ENCODE data around the gene SFXN2.

Gene SFXN2

DNA sequence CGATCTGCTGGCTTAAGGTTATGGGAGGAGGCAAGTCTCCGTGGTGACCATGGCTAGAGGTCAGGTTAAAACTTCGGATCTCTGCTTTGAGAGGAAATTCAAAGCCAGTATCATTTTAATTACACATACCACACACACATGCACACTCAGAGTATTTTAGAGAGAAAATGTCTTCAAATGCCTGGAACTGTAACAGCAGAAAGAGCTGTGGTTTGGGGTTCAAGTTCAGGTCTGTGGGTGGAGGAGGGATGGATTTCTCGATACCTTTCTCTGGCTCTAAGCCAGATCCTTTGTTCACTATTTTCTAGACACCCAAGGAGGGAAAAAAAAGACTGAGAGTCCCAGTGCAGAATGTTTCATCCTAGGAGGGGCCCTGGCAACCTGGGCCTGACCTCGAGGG lies 32.7 kb upstream of the SFXN2 start:
- H3K27me3 ChIP-seq (ENCODE audit: insufficient read depth, poor library complexity, severe bottlenecking), result no peaks in the 10 kb centered on the region
- H3K27ac ChIP-seq (replicated peaks), result no peak overlapping the region
- TF ChIP-seq POLR2AphosphoS5 (IDR thresholded peaks at IDR 0.05; ENCODE audit: low read depth) (no peak), GABPA (IDR thresholded peaks at IDR 0.05; ENCODE audit: low read depth) (no peak)
- no peak overlapping the region for H3K4me3 ChIP-seq (replicated peaks; ENCODE audit: insufficient read depth, low read length)
- DNase-seq (ENCODE audit: low read depth in 1 of 2, low spot score in 1 of 2), result no peak

DNA sequence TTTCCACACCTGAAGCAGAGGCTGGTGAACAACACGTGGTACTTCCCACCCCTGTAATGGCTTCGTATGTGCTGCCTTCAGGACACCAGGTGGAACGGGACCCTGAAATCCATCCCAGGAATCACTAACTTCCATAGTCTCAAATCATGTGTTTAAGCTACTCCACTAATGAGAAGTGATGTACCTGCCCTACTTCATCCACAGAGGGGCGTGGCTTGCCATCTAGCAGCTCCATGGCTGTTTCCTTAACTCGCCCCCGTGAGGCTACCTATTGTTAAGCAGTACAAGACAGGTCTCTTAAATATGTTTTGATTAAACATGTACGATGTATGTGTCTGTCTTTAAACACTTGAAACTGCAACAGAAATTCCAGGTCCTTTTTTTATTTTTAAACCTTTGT lies 32.0 kb upstream of the SFXN2 start:
- TF ChIP-seq SPI1 (IDR thresholded peaks at IDR 0.05; ENCODE audit: borderline replicate concordance, low read depth), result no peak
- TF ChIP-seq, protein P1, sequence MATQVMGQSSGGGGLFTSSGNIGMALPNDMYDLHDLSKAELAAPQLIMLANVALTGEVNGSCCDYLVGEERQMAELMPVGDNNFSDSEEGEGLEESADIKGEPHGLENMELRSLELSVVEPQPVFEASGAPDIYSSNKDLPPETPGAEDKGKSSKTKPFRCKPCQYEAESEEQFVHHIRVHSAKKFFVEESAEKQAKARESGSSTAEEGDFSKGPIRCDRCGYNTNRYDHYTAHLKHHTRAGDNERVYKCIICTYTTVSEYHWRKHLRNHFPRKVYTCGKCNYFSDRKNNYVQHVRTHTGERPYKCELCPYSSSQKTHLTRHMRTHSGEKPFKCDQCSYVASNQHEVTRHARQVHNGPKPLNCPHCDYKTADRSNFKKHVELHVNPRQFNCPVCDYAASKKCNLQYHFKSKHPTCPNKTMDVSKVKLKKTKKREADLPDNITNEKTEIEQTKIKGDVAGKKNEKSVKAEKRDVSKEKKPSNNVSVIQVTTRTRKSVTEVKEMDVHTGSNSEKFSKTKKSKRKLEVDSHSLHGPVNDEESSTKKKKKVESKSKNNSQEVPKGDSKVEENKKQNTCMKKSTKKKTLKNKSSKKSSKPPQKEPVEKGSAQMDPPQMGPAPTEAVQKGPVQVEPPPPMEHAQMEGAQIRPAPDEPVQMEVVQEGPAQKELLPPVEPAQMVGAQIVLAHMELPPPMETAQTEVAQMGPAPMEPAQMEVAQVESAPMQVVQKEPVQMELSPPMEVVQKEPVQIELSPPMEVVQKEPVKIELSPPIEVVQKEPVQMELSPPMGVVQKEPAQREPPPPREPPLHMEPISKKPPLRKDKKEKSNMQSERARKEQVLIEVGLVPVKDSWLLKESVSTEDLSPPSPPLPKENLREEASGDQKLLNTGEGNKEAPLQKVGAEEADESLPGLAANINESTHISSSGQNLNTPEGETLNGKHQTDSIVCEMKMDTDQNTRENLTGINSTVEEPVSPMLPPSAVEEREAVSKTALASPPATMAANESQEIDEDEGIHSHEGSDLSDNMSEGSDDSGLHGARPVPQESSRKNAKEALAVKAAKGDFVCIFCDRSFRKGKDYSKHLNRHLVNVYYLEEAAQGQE (IDR thresholded peaks at IDR 0.05; ENCODE audit: insufficient replicate concordance, low read depth), result no peak
- TF ChIP-seq POLR2AphosphoS5 (IDR thresholded peaks at IDR 0.05; ENCODE audit: low read depth), result no peak
- TF ChIP-seq, protein P2, sequence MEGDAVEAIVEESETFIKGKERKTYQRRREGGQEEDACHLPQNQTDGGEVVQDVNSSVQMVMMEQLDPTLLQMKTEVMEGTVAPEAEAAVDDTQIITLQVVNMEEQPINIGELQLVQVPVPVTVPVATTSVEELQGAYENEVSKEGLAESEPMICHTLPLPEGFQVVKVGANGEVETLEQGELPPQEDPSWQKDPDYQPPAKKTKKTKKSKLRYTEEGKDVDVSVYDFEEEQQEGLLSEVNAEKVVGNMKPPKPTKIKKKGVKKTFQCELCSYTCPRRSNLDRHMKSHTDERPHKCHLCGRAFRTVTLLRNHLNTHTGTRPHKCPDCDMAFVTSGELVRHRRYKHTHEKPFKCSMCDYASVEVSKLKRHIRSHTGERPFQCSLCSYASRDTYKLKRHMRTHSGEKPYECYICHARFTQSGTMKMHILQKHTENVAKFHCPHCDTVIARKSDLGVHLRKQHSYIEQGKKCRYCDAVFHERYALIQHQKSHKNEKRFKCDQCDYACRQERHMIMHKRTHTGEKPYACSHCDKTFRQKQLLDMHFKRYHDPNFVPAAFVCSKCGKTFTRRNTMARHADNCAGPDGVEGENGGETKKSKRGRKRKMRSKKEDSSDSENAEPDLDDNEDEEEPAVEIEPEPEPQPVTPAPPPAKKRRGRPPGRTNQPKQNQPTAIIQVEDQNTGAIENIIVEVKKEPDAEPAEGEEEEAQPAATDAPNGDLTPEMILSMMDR (IDR thresholded peaks at IDR 0.05; ENCODE audit: insufficient read depth, low read length), result no peak
- TF ChIP-seq GABPA (IDR thresholded peaks at IDR 0.05; ENCODE audit: low read depth), result no peak
- DNase-seq (ENCODE audit: low read depth in 1 of 2, low spot score in 1 of 2), result no peak
- no peaks in the 10 kb centered on the region for H3K27me3 ChIP-seq (ENCODE audit: insufficient read depth, poor library complexity, severe bottlenecking)
- no peak overlapping the region for H3K4me3 ChIP-seq (replicated peaks; ENCODE audit: insufficient read depth, low read length)
- H3K27ac ChIP-seq (replicated peaks), result no peak overlapping the region

DNA sequence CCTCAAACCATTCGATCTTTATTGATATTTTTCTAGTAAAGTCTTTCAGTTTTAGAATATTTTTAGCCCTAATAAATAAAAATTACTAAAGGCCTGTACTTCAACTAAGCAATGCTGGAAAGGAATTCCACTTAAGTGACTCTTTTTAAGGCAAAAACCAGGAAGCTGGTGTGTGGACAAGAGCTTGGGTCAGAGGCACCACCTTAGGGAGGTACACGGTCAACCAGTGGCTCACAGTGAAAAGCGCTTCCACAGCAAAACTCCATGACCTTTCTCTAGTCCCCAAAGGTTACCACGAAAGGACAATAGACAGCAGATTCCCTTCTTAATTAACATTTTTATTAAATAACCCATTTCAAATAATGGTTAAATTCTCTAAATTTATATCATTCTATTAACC lies 31.5 kb upstream of the SFXN2 start:
- Histone ChIP-seq H3K4me3 (replicated peaks; ENCODE audit: insufficient read depth, low read length) (no peak overlapping the region), H3K27ac (replicated peaks) (no peak overlapping the region), H3K27me3 (ENCODE audit: insufficient read depth, poor library complexity, severe bottlenecking) (no peaks in the 10 kb centered on the region)
- no peak for TF ChIP-seq POLR2AphosphoS5 (IDR thresholded peaks at IDR 0.05; ENCODE audit: low read depth)
- TF ChIP-seq, protein P1 (IDR thresholded peaks at IDR 0.05; ENCODE audit: insufficient replicate concordance, low read depth), result no peak
- TF ChIP-seq, protein P2 (IDR thresholded peaks at IDR 0.05; ENCODE audit: insufficient read depth, low read length), result no peak
- no peak for TF ChIP-seq GABPA (IDR thresholded peaks at IDR 0.05; ENCODE audit: low read depth)
- TF ChIP-seq SPI1 (IDR thresholded peaks at IDR 0.05; ENCODE audit: borderline replicate concordance, low read depth), result no peak
- no peak for DNase-seq (ENCODE audit: low read depth in 1 of 2, low spot score in 1 of 2)

DNA sequence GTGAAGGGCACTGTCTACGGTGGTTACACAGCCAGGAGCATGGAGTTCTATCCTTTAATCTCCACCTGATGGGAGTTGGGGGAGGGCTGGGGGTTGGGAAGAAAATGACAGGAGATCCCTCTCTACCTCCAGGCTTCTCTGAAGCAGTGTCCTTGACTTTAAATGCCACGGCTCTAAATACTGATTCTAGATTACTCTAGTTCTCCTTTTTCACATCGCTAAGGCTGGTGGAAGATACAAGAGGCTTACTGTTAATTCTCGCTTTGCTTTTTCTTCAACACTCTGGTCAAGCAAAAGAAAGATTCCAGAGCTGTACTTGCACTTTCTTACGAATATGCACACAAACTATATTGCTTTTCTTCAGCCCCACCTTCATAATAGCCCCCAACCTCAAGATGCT lies 30.7 kb upstream of the SFXN2 start:
- no peak for TF ChIP-seq GABPA (IDR thresholded peaks at IDR 0.05; ENCODE audit: low read depth)
- H3K4me3 ChIP-seq (replicated peaks; ENCODE audit: insufficient read depth, low read length), result no peak overlapping the region
- H3K27ac ChIP-seq (replicated peaks), result no peak overlapping the region
- no peaks in the 10 kb centered on the region for H3K27me3 ChIP-seq (ENCODE audit: insufficient read depth, poor library complexity, severe bottlenecking)
- DNase-seq (ENCODE audit: low read depth in 1 of 2, low spot score in 1 of 2), result no peak

DNA sequence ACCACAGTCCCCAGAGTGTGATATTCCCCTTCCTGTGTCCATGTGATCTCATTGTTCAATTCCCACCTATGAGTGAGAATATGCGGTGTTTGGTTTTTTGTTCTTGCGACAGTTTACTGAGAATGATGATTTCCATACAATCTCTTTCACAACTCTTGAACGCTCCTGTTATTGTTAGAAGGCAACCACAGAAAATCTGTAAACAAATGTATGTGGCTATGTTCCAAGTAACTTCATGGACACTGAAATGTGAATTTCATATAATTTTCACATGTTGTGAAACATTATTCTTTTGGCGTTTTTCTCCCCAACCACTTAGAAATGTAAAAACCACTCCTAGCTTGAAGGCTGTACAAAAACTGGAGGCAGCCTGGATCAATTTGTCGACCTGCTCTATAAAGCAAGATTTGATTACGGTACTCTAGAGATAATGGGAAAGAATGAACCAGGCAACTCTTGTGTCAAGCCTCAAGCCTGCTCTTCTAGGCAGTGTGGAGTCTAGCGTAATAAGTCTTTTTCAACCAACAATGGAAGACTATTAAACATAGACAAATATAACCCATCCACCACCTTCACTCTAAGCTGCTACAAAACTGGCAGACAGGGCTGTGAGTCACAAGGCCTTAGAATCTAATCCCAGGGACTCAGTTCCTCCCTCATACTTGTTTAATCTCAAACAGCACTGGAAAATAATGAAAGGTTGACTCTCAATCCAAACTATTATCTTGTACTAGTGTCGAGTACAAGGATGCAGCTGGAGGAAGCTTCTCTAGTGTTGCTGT lies 23.0 kb upstream of the SFXN2 start:
- TF ChIP-seq, protein P2 (IDR thresholded peaks at IDR 0.05; ENCODE audit: insufficient read depth, low read length), result no peak
- TF ChIP-seq SPI1 (IDR thresholded peaks at IDR 0.05; ENCODE audit: borderline replicate concordance, low read depth) (no peak), POLR2AphosphoS5 (IDR thresholded peaks at IDR 0.05; ENCODE audit: low read depth) (no peak), GABPA (IDR thresholded peaks at IDR 0.05; ENCODE audit: low read depth) (no peak)
- TF ChIP-seq, protein P1 (IDR thresholded peaks at IDR 0.05; ENCODE audit: insufficient replicate concordance, low read depth), result no peak
- Histone ChIP-seq H3K27ac (replicated peaks) (no peak overlapping the region), H3K27me3 (ENCODE audit: insufficient read depth, poor library complexity, severe bottlenecking) (no peaks in the 10 kb centered on the region), H3K4me3 (replicated peaks; ENCODE audit: insufficient read depth, low read length) (no peak overlapping the region)
- no peak for DNase-seq (ENCODE audit: low read depth in 1 of 2, low spot score in 1 of 2)

Measured in HL-60 (cell line).